Occipital lobe (tissue), 3 donors: Measurements from ENCODE around the gene IRF8. TPM values are rescaled to one million over a fixed set of nuclear protein-coding genes. Genes with fewer than 3 reads are reported as not detected.

Source experiments
- DNase-seq: peaks from one replicate; lab custom pipeline; 2025; lab: John Stamatoyannopoulos, UW
- small RNA-seq: library from RNA; depleted of rRNA; stranded (forward); fragments of <200 nt; gene quantifications from one replicate; pipeline ENCODE3, GENCODE V24; 2014
- total RNA-seq: library from RNA; depleted of rRNA; stranded (reverse); fragments of >200 nt; gene quantifications from one replicate; pipeline ENCODE4 v1.2.3, GENCODE V29; 2014

The IRF8 gene
- total RNA-seq, 1 donor from 2014 or later: 9.8 TPM

- no peak for DNase-seq
Observed at GRCh38 chr16:85954927-85955519, 56.1 kb downstream of the IRF8 start.

- DNase-seq: no peak
Observed at GRCh38 chr16:85955566-85955965, 56.6 kb downstream of the IRF8 start.

GRCh38 chr16:85956426-85956825 lies 57.5 kb downstream of the IRF8 start:
- no peak for DNase-seq

GRCh38 chr16:85958731-85959130 lies 59.8 kb downstream of the IRF8 start:
- no peak for DNase-seq

- no peak for DNase-seq
Observed at GRCh38 chr16:85959686-85960085, 60.7 kb downstream of the IRF8 start.

- no peak for DNase-seq
Observed at GRCh38 chr16:85960486-85961046, 61.6 kb downstream of the IRF8 start.

GRCh38 chr16:85961988-85962915 lies 63.3 kb downstream of the IRF8 start:
- no peak for DNase-seq

GRCh38 chr16:85963753-85964285 lies 64.9 kb downstream of the IRF8 start:
- no peak for DNase-seq

- DNase-seq: no peak
Observed at GRCh38 chr16:85965125-85965524, 66.2 kb downstream of the IRF8 start.

GRCh38 chr16:85967111-85967510 lies 68.1 kb downstream of the IRF8 start:
- no peak for DNase-seq

- DNase-seq: no peak
Observed at GRCh38 chr16:85968041-85968920, 69.3 kb downstream of the IRF8 start.

- no peak for DNase-seq
Observed at GRCh38 chr16:85969159-85969558, 70.2 kb downstream of the IRF8 start.

- DNase-seq: no peak
Observed at GRCh38 chr16:85969591-85969990, 70.6 kb downstream of the IRF8 start.

GRCh38 chr16:85970016-85970733 lies 71.2 kb downstream of the IRF8 start:
- DNase-seq: no peak

- no peak for DNase-seq
Observed at GRCh38 chr16:85970738-85971137, 71.8 kb downstream of the IRF8 start.

Small RNA genes lying within 50 kb of the gene (small RNA-seq; reads per million reads assigned to genes)
- not detected for gene MIR6774

Other genes starting within 250 kb of the IRF8 start
- gene GINS2, start 210.2 kb upstream of the IRF8 start, total RNA-seq: 4.2 TPM
- 1.6 TPM for gene C16orf74, start 148.1 kb upstream of the IRF8 start, total RNA-seq
- gene EMC8, start 99.6 kb upstream of the IRF8 start, total RNA-seq: 15.0 TPM
- 201 TPM for gene COX4I1, start 99.5 kb upstream of the IRF8 start, total RNA-seq